HG03045 (cell line): ENCODE results near the gene ATG10.
"Not testable (repeated sequence)": the region's sequence is repeated elsewhere in the genome, so short reads cannot be mapped to it uniquely, and the experiment has no call there.

Experiments used
- ATAC-seq: cut with Tn5 transposase; IDR thresholded peaks from one replicate; pipeline ENCODE4 v1.9.1; 2021; ENCODE audit warnings: mild to moderate bottlenecking, moderate library complexity; ENCODE audit not compliant: unreplicated experiment

The ATG10 gene

GRCh38 chr5:82273426-82273825, 301.6 kb downstream of the ATG10 start:
- not testable (repeated sequence) for ATAC-seq

GRCh38 chr5:82274343-82275211, 302.8 kb downstream of the ATG10 start:
- no peak for ATAC-seq

GRCh38 chr5:82275216-82275664, 303.4 kb downstream of the ATG10 start:
- ATAC-seq: no peak

GRCh38 chr5:82276800-82277612, 305.2 kb downstream of the ATG10 start:
- ATAC-seq: no peak

- ATAC-seq: no peak
Measured at GRCh38 chr5:82277613-82277986, 305.8 kb downstream of the ATG10 start.

- ATAC-seq: peak; percentile 98
Measured at GRCh38 chr5:82277987-82278710, 306.3 kb downstream of the ATG10 start, which contains the start of gene RPS23. RPS23 (minus strand) TSS chr5:82278354; CDS start chr5:82278323, 31 bp downstream.

GRCh38 chr5:82278711-82279370, 307.0 kb downstream of the ATG10 start:
- no peak for ATAC-seq

- ATAC-seq: no peak
Measured at GRCh38 chr5:82283893-82284292, 312.1 kb downstream of the ATG10 start.

GRCh38 chr5:82285206-82285605, 313.4 kb downstream of the ATG10 start:
- ATAC-seq: no peak

- no peak for ATAC-seq
Measured at GRCh38 chr5:82287625-82288024, 315.8 kb downstream of the ATG10 start.

GRCh38 chr5:82290005-82290404, 318.2 kb downstream of the ATG10 start:
- ATAC-seq: no peak

- ATAC-seq: no peak
Measured at GRCh38 chr5:82290908-82291307, 319.1 kb downstream of the ATG10 start.

GRCh38 chr5:82291420-82291819, 319.6 kb downstream of the ATG10 start:
- ATAC-seq: no peak

GRCh38 chr5:82295144-82295543, 323.3 kb downstream of the ATG10 start:
- ATAC-seq: no peak

GRCh38 chr5:82295959-82296531, 324.2 kb downstream of the ATG10 start:
- no peak for ATAC-seq

- no peak for ATAC-seq
Measured at GRCh38 chr5:82296929-82297328, 325.1 kb downstream of the ATG10 start.

GRCh38 chr5:82297711-82298110, 325.9 kb downstream of the ATG10 start:
- ATAC-seq: no peak

- ATAC-seq: no peak
Measured at GRCh38 chr5:82298668-82299067, 326.8 kb downstream of the ATG10 start.

- ATAC-seq: no peak
Measured at GRCh38 chr5:82301190-82301589, 329.4 kb downstream of the ATG10 start.
